HG03025 (cell line): ENCODE data around the gene USP48.

Experiments used
- ATAC-seq: cut with Tn5 transposase; IDR thresholded peaks from one replicate; pipeline ENCODE4 v1.9.1; 2021; ENCODE audit warnings: mild to moderate bottlenecking, moderate library complexity; ENCODE audit not compliant: unreplicated experiment, low FRiP score

USP48 gene

GRCh38 chr1:21670956-21671902 lies 111.7 kb downstream of the USP48 start:
- no peak for ATAC-seq

- ATAC-seq, result no peak
These were observed 112.7 kb downstream of the USP48 start for GRCh38 chr1:21670059-21670881.

GRCh38 chr1:21669258-21670058 lies 113.5 kb downstream of the USP48 start, which contains the start of gene RAP1GAP:
TSS of gene RAP1GAP (minus strand) at chr1:21669357. CDS start at chr1:21620032, 49,325 bp downstream.
- no peak for ATAC-seq

- ATAC-seq, result no peak
These were observed 114.0 kb downstream of the USP48 start for GRCh38 chr1:21668951-21669257.

GRCh38 chr1:21668232-21668950 lies 114.6 kb downstream of the USP48 start:
- no peak for ATAC-seq

GRCh38 chr1:21667348-21668231 lies 115.4 kb downstream of the USP48 start:
- ATAC-seq, result no peak

GRCh38 chr1:21666576-21667320 lies 116.2 kb downstream of the USP48 start:
- no peak for ATAC-seq

GRCh38 chr1:21665711-21666575 lies 117.0 kb downstream of the USP48 start:
- no peak for ATAC-seq

GRCh38 chr1:21664806-21665588 lies 118.0 kb downstream of the USP48 start:
- no peak for ATAC-seq

- no peak for ATAC-seq
These were observed 118.8 kb downstream of the USP48 start for GRCh38 chr1:21663951-21664805.

- no peak for ATAC-seq
These were observed 119.5 kb downstream of the USP48 start for GRCh38 chr1:21663248-21663950.

- no peak for ATAC-seq
These were observed 120.3 kb downstream of the USP48 start for GRCh38 chr1:21662426-21663247.

GRCh38 chr1:21661886-21662285 lies 121.1 kb downstream of the USP48 start:
- ATAC-seq, result no peak

- ATAC-seq, result no peak
These were observed 123.0 kb downstream of the USP48 start for GRCh38 chr1:21659924-21660326.
